ENCODE data around the gene AGAP1. TPM values are rescaled to one million over a fixed set of nuclear protein-coding genes. Genes with fewer than 3 reads are reported as not detected.
A peak's percentile ranks its signal among the peaks of the same experiment; 100 is the strongest.

Gene AGAP1
- polyA plus RNA-seq, 1 donor from 2014 or later: 17.4 TPM

GRCh38 chr2:235672720-235673119, 178.9 kb downstream of the AGAP1 start:
- Histone ChIP-seq H3K9me3 (ENCODE audit: low read length) (no peaks in the 10 kb centered on the region), H3K4me2 (ENCODE audit: low read length) (peak overlapping the region; percentile 84), H3K27me3 (ENCODE audit: insufficient read depth, low read depth, low read length) (peaks cover 8% of the 10 kb centered on the region), H2AFZ (ENCODE audit: low read depth, low read length) (no peak overlapping the region), H3K9ac (ENCODE audit: low read length) (no peak overlapping the region), H4K20me1 (ENCODE audit: insufficient read depth) (peaks cover 29% of the 10 kb centered on the region), H3K36me3 (ENCODE audit: insufficient read depth, low read length) (no peaks in the 10 kb centered on the region), H3K27ac (ENCODE audit: low read length) (no peak overlapping the region), H3F3A (ENCODE audit: insufficient read depth, low read length, poor library complexity, severe bottlenecking) (no peaks in the 10 kb centered on the region), H3K9me2 (ENCODE audit: insufficient read depth, low read length) (no peaks in the 10 kb centered on the region), H3K79me2 (replicated peaks; ENCODE audit: insufficient read depth, low read length) (peaks cover 65% of the 10 kb centered on the region), H3K4me3 (ENCODE audit: low read length) (peak overlapping the region; percentile 82)
- no peak for TF ChIP-seq EZH2 (IDR thresholded peaks at IDR 0.05; ENCODE audit: borderline replicate concordance, insufficient read depth, low read length, poor library complexity, severe bottlenecking)
- no peak for TF ChIP-seq RAD21 (conservative IDR thresholded peaks at IDR 0.05)

GRCh38 chr2:235674146-235674545, 180.3 kb downstream of the AGAP1 start:
- Histone ChIP-seq H3K9ac (ENCODE audit: low read length) (no peak overlapping the region), H3K27me3 (ENCODE audit: insufficient read depth, low read depth, low read length) (peaks cover 8% of the 10 kb centered on the region), H3K9me2 (ENCODE audit: insufficient read depth, low read length) (no peaks in the 10 kb centered on the region), H4K20me1 (ENCODE audit: insufficient read depth) (peaks cover 29% of the 10 kb centered on the region), H3K4me2 (ENCODE audit: low read length) (no peak overlapping the region), H3K9me3 (ENCODE audit: low read length) (no peaks in the 10 kb centered on the region), H3F3A (ENCODE audit: insufficient read depth, low read length, poor library complexity, severe bottlenecking) (no peaks in the 10 kb centered on the region), H3K79me2 (replicated peaks; ENCODE audit: insufficient read depth, low read length) (peaks cover 71% of the 10 kb centered on the region), H3K4me3 (ENCODE audit: low read length) (peak overlapping the region; percentile 82), H2AFZ (ENCODE audit: low read depth, low read length) (no peak overlapping the region), H3K36me3 (ENCODE audit: insufficient read depth, low read length) (no peaks in the 10 kb centered on the region), H3K27ac (ENCODE audit: low read length) (no peak overlapping the region)
- TF ChIP-seq EZH2 (IDR thresholded peaks at IDR 0.05; ENCODE audit: borderline replicate concordance, insufficient read depth, low read length, poor library complexity, severe bottlenecking) (no peak), SMC3 (conservative IDR thresholded peaks at IDR 0.05; ENCODE audit: poor library complexity) (no peak), RAD21 (conservative IDR thresholded peaks at IDR 0.05) (no peak), EP300 (conservative IDR thresholded peaks at IDR 0.05; ENCODE audit: poor library complexity, severe bottlenecking) (no peak), MXI1 (conservative IDR thresholded peaks at IDR 0.05; ENCODE audit: poor library complexity, severe bottlenecking) (no peak)

DNA sequence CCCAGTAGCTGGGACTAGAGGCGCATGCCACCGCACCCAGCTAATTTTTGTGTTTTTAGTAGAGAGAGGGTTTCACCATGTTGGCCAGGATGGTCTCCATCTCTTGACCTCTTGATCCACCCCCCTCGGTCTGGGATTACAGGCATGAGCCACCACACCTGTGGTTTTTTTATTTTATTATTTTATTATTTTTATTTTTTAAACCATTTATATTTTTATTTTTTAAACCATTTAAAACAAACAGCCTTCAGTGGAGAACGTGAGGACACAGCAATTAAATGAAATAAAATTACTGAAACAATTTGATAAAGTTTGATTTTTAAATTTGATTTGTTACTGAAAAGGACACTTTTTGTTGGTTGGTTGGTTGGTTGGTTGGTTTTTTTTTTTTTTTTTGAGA, 181.0 kb downstream of the AGAP1 start:
- Histone ChIP-seq H3K9ac (ENCODE audit: low read length) (no peak overlapping the region), H4K20me1 (ENCODE audit: insufficient read depth) (peaks cover 29% of the 10 kb centered on the region), H3K9me2 (ENCODE audit: insufficient read depth, low read length) (no peaks in the 10 kb centered on the region), H3K4me3 (ENCODE audit: low read length) (no peak overlapping the region), H3K9me3 (ENCODE audit: low read length) (no peaks in the 10 kb centered on the region), H3F3A (ENCODE audit: insufficient read depth, low read length, poor library complexity, severe bottlenecking) (no peaks in the 10 kb centered on the region), H2AFZ (ENCODE audit: low read depth, low read length) (no peak overlapping the region), H3K27me3 (ENCODE audit: insufficient read depth, low read depth, low read length) (peaks cover 8% of the 10 kb centered on the region), H3K36me3 (ENCODE audit: insufficient read depth, low read length) (no peaks in the 10 kb centered on the region), H3K27ac (ENCODE audit: low read length) (no peak overlapping the region), H3K4me2 (ENCODE audit: low read length) (no peak overlapping the region), H3K79me2 (replicated peaks; ENCODE audit: insufficient read depth, low read length) (peaks cover 77% of the 10 kb centered on the region)
- TF ChIP-seq EP300 (conservative IDR thresholded peaks at IDR 0.05; ENCODE audit: poor library complexity, severe bottlenecking) (no peak), CTCF (IDR thresholded peaks at IDR 0.05; ENCODE audit: poor library complexity, severe bottlenecking) (no peak), RAD21 (conservative IDR thresholded peaks at IDR 0.05) (no peak), TAF1 (IDR thresholded peaks at IDR 0.05; ENCODE audit: low read depth) (no peak), SMC3 (conservative IDR thresholded peaks at IDR 0.05; ENCODE audit: poor library complexity) (no peak), POLR2AphosphoS5 (IDR thresholded peaks at IDR 0.05) (no peak), MXI1 (conservative IDR thresholded peaks at IDR 0.05; ENCODE audit: poor library complexity, severe bottlenecking) (no peak), REST (IDR thresholded peaks at IDR 0.05; ENCODE audit: borderline replicate concordance) (no peak), EZH2 (IDR thresholded peaks at IDR 0.05; ENCODE audit: borderline replicate concordance, insufficient read depth, low read length, poor library complexity, severe bottlenecking) (no peak)

Measured in neural cell (in vitro differentiated cells).